K562 (cell line): ENCODE measurements around the gene POLN. TPM values are rescaled to one million over a fixed set of nuclear protein-coding genes. Genes with fewer than 3 reads are reported as not detected.

Source experiments
- ATAC-seq: fragments of 200-7000 bp; cut with Tn5 transposase; 3 replicates; pipeline ENCODE4 v1.9.1; 2020; ENCODE audit warnings: moderate library complexity
- BruUV-seq: library from RNA; stranded (reverse); fragments of 400-500 nt; replicated peaks from 2 replicates; lab custom pipeline; 2021; lab: Mats Ljungman, UMichigan
- CTCF ChIA-PET: fragments of 300-600 bp; formaldehyde crosslinking; extraction: SDS; loops from one replicate; lab custom pipeline; 2021; ENCODE audit warnings: low intra/inter-chr PET ratio; lab: Yijun Ruan, JAX
- POLR2A ChIA-PET: fragments of 300-600, 350-650 bp; sonication (Branson Sonifier 250); formaldehyde crosslinking; extraction: SDS; loops from one replicate; lab custom pipeline; 2021; ENCODE audit warnings: antibody characterized with exemption, inconsistent platforms; lab: Yijun Ruan, JAX
- DNase-seq, 4 experiments: peaks; one replicate each; pipeline versions ENCODE4 v3.0.0 to v3.0.0-alpha.2; 2011 to 2018; ENCODE audit warnings: low spot score in 3 of 4, mixed read lengths in 3 of 4; ENCODE audit errors: extremely low read depth in 1 of 4
- FAIRE-seq: peaks from 2 replicates; lab custom pipeline; 2011; peaks lifted over from hg19 to GRCh38; lab: Jason Lieb, UNC
- H2AFZ ChIP-seq: 2 replicates; pipeline ENCODE4 v1.6.0; 2011; ENCODE audit warnings: low read depth, low read length, control low read depth, inconsistent platforms
- H3K27ac ChIP-seq: fragments of 200-600 bp; 3 replicates; pipeline ENCODE4 v1.8.0; 2011; ENCODE audit warnings: low read depth, mild to moderate bottlenecking, control low read depth, inconsistent platforms, low read length, moderate library complexity, mixed read lengths; ENCODE audit errors: extremely low read depth
- H3K27me3 ChIP-seq, 2 experiments: fragments of 300-600 bp in 1 of 2; 2 replicates in 1 of 2; 3 replicates in 1 of 2; pipeline versions ENCODE4 v1.6.0 to v1.8.0; 2011; ENCODE audit warnings: inconsistent platforms in 2 of 2, low read length in 2 of 2, mild to moderate bottlenecking in 1 of 2, mixed read lengths in 1 of 2, moderate library complexity in 1 of 2; ENCODE audit not compliant: control insufficient read depth in 2 of 2, insufficient read depth in 2 of 2
- H3K36me3 ChIP-seq: fragments of 300-600 bp; 3 replicates; pipeline ENCODE4 v1.8.0; 2011; ENCODE audit warnings: mild to moderate bottlenecking, low read length, inconsistent platforms; ENCODE audit not compliant: control insufficient read depth, insufficient read depth
- H3K4me1 ChIP-seq, 2 experiments: fragments of 200-600 bp in 1 of 2; replicated peaks in 1 of 2; 2 replicates in 1 of 2; 3 replicates in 1 of 2; pipeline versions ENCODE4 v1.5.1 to v1.8.0; 2011; ENCODE audit warnings: inconsistent platforms in 2 of 2, low read length in 2 of 2, mild to moderate bottlenecking in 1 of 2, mixed read lengths in 1 of 2, moderate library complexity in 1 of 2; ENCODE audit not compliant: control insufficient read depth in 2 of 2, insufficient read depth in 2 of 2
- H3K4me2 ChIP-seq: 2 replicates; pipeline ENCODE4 v1.6.1; 2011; ENCODE audit warnings: low read length, control low read depth, inconsistent platforms, mixed read lengths; ENCODE audit not compliant: insufficient read depth
- H3K4me3 ChIP-seq: fragments of 200-600 bp; sonication (generic), shearing (Covaris generic); 2 replicates; pipeline ENCODE4 v1.5.1; 2016; ENCODE audit warnings: control low read depth, inconsistent platforms
- H3K79me2 ChIP-seq: fragments of 200-600 bp; 3 replicates; pipeline ENCODE4 v1.8.0; 2011; ENCODE audit warnings: low read length, inconsistent platforms; ENCODE audit not compliant: control insufficient read depth, insufficient read depth
- H3K9ac ChIP-seq, 2 experiments: 2 replicates each; pipeline versions ENCODE4 v1.6.0 to v1.6.1; 2011; ENCODE audit warnings: low read depth in 2 of 2, low read length in 2 of 2, control low read depth in 1 of 2, inconsistent platforms in 1 of 2, mild to moderate bottlenecking in 1 of 2, mixed read lengths in 1 of 2; ENCODE audit not compliant: insufficient read depth in 1 of 2
- H3K9me1 ChIP-seq: one replicate; pipeline ENCODE4 v1.6.0; 2011; ENCODE audit warnings: inconsistent platforms, mild to moderate bottlenecking, low read length, moderate library complexity; ENCODE audit not compliant: control insufficient read depth, insufficient read depth
- H3K9me3 ChIP-seq: replicated peaks from 2 replicates; pipeline ENCODE4 v1.5.1; 2011; ENCODE audit warnings: low read depth, low read length, inconsistent platforms; ENCODE audit not compliant: control insufficient read depth, insufficient read depth
- H4K20me1 ChIP-seq: replicated peaks from 2 replicates; pipeline ENCODE4 v1.6.1; 2011; ENCODE audit warnings: low read length, inconsistent platforms, mixed read lengths; ENCODE audit not compliant: control insufficient read depth, insufficient read depth
- EHMT2 ChIP-seq: fragments of 450-650 bp; IDR thresholded peaks from 2 replicates; pipeline ENCODE4 v1.6.1; 2018; ENCODE audit warnings: antibody characterized with exemption
- ESRRA ChIP-seq: fragments of 450-650 bp; IDR thresholded peaks from 2 replicates; pipeline ENCODE4 v1.6.1; 2014; ENCODE audit warnings: low read depth, mild to moderate bottlenecking, moderate library complexity, borderline replicate concordance
- L3MBTL2 ChIP-seq: fragments of 450-650 bp; IDR thresholded peaks from 2 replicates; pipeline ENCODE4 v1.6.1; 2016; ENCODE audit warnings: mild to moderate bottlenecking, moderate library complexity
- ZBTB7A ChIP-seq: IDR thresholded peaks from 2 replicates; pipeline ENCODE4 v1.6.1; 2011; ENCODE audit warnings: low read depth, mild to moderate bottlenecking, low read length, moderate library complexity, borderline replicate concordance; ENCODE audit not compliant: control insufficient read depth
- WGBS: fragments of 100-300 bp; shearing (Covaris generic); methylation state at CpG from one replicate; pipeline ENCODE4 v1.1.6; 2016; ENCODE audit warnings: low coverage, mixed read lengths; ENCODE audit not compliant: insufficient coverage; ENCODE audit errors: missing lambda C conversion rate; 5-methylcytosine and 5-hydroxymethylcytosine counted together
- in situ Hi-C: fragments of 300-500 bp; cut with MboI; formaldehyde crosslinking; loops from 4 replicates; pipeline ENCODE4 v1.15.0; 2018; ENCODE audit warnings: inconsistent platforms, mixed read lengths
- intact Hi-C: fragments of 100-400 bp; cut with micrococcal nuclease; formaldehyde crosslinking; loops from 2 replicates; pipeline ENCODE4 v1.14.2; 2022
- polyA plus RNA-seq, 8 experiments: library from polyadenylated mRNA; depleted of rRNA in 4 of 8; stranded (reverse) in 5 of 8; unstranded in 3 of 8; fragments of >200 nt; fragmentation: Nextera tagmentation in 2 of 8; fragmentation: Illumina TruSeq in 1 of 8; extraction: Ambion mirVana in 2 of 8; extraction: Trizol in 1 of 8; gene quantifications; 2 replicates each; pipeline versions ENCODE4 v1.2.1 to v1.2.3, GENCODE V29; 2011 to 2014; ENCODE audit warnings: inconsistent platforms in 1 of 8, missing spikeins in 1 of 8
- total RNA-seq, 7 experiments: library from RNA; depleted of rRNA in 6 of 7; stranded (reverse); fragments of >200 nt in 6 of 7; fragmentation: Illumina TruSeq in 2 of 7; extraction: Trizol in 2 of 7; gene quantifications; 2 replicates each; pipeline versions ENCODE4 v1.2.1 to v1.2.3, GENCODE V29; 2011 to 2021; ENCODE audit warnings: low replicate concordance in 1 of 7
- TF ChIP-seq, protein P1 (sequence below): fragments of 450-650 bp; conservative IDR thresholded peaks from 2 replicates; pipeline ENCODE4 v1.6.1; 2016; ENCODE audit warnings: missing genetic modification characterization, low read depth, mild to moderate bottlenecking, control low read depth, missing compliant biosample characterization
- TF ChIP-seq, protein P2 (sequence below), 2 experiments: fragments of 450-650 bp; conservative IDR thresholded peaks; 2 replicates each; pipeline ENCODE4 v1.6.1; 2017; ENCODE audit warnings: mild to moderate bottlenecking in 2 of 2, moderate library complexity in 2 of 2
- TF ChIP-seq, protein P3 (sequence below): sonication (generic); formaldehyde crosslinking; IDR thresholded peaks from 2 replicates; pipeline ENCODE4 v1.8.0; 2022; ENCODE audit warnings: missing genetic modification reagents, mild to moderate bottlenecking, moderate library complexity, borderline replicate concordance

Gene POLN
- total and polyA plus RNA-seq, 9 of the 15 experiments (the other 6 are each of a cell fraction or from before 2014, with no cell fraction given): 0.08 to 0.91 (median 0.32) TPM

DNA sequence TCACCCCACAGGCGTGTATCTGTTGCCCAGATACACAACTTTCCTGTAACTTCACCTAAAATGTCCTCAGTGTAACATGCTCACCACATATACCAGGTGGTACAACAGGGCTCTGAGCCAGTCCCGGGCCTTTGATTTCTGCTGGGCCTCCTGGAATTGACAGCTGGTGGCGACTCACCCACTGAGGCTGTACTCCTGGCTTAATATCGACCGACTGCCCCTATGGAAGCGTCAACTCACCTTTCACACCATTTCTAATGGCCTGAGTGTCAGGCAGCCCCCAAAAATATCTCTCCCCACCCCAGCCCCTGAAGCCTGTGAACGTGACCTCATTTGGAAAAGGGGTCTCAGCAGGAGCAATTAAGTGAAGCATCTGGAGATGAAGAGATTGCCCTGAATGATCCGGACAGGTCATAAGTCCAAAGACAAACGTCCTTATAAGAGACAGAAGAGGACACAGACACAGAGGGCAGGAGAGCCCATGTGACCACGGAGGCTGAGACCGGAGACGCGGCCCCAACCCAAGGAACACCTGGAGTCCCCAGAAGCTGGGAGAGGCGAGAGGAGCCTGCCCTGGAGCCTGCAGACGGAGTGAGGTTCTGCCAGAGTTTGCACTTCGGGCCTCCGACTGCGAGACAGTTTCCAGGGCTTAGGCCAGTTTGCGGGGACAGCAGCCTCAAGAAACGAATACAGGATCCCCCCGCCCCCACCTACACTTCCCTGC is 32.6 kb upstream of the POLN start:
- DNase-seq (no peak), FAIRE-seq (no peak), ATAC-seq (no peak)
- Histone ChIP-seq H3K9me1 (no peaks in the 10 kb centered on the region), H4K20me1 (no peaks in the 10 kb centered on the region), H3K36me3 (peaks cover 12% of the 10 kb centered on the region; the same call in 1 of the 3 replicates), H3K9me3 (no peaks in the 10 kb centered on the region), H3K4me3 (no peak overlapping the region), H3K4me2 (peak overlapping the region; percentile 58; the same call in 1 of the 2 replicates), H3K9ac (peak overlapping the region in 1 of 2 experiments; percentile 74; a peak in 1 of 4 replicates), H3K27ac (no peak overlapping the region), H3K27me3 (no peaks in the 10 kb centered on the region), H3K79me2 (no peaks in the 10 kb centered on the region), H2AFZ (no peak overlapping the region), H3K4me1 (peaks cover 5 to 62% of the 10 kb centered on the region in 2 experiments; a peak in 4 of 5 replicates)
- POLR2A ChIA-PET: interaction anchor here (0.6 kb wide), 2 partner anchors 12 to 1077 kb away, joined by 3 to 4 read pairs; partner anchors contain the start of gene MXD4
- no TSS peak for BruUV-seq
- WGBS: 63% methylated on average over 19 of the region's 21 CpGs
- CTCF ChIA-PET: no interaction called here
- in situ Hi-C loops (no loop called here), intact Hi-C loops (no loop called here)
- TF ChIP-seq, protein P1, sequence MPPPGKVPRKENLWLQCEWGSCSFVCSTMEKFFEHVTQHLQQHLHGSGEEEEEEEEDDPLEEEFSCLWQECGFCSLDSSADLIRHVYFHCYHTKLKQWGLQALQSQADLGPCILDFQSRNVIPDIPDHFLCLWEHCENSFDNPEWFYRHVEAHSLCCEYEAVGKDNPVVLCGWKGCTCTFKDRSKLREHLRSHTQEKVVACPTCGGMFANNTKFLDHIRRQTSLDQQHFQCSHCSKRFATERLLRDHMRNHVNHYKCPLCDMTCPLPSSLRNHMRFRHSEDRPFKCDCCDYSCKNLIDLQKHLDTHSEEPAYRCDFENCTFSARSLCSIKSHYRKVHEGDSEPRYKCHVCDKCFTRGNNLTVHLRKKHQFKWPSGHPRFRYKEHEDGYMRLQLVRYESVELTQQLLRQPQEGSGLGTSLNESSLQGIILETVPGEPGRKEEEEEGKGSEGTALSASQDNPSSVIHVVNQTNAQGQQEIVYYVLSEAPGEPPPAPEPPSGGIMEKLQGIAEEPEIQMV: no peak
- TF ChIP-seq, protein P2, sequence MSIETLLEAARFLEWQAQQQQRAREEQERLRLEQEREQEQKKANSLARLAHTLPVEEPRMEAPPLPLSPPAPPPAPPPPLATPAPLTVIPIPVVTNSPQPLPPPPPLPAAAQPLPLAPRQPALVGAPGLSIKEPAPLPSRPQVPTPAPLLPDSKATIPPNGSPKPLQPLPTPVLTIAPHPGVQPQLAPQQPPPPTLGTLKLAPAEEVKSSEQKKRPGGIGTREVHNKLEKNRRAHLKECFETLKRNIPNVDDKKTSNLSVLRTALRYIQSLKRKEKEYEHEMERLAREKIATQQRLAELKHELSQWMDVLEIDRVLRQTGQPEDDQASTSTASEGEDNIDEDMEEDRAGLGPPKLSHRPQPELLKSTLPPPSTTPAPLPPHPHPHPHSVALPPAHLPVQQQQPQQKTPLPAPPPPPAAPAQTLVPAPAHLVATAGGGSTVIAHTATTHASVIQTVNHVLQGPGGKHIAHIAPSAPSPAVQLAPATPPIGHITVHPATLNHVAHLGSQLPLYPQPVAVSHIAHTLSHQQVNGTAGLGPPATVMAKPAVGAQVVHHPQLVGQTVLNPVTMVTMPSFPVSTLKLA (conservative IDR thresholded peaks at IDR 0.05): peak in 1 of 2 experiments; percentile 2; a peak in 1 of 4 replicates
- TF ChIP-seq, protein P3, sequence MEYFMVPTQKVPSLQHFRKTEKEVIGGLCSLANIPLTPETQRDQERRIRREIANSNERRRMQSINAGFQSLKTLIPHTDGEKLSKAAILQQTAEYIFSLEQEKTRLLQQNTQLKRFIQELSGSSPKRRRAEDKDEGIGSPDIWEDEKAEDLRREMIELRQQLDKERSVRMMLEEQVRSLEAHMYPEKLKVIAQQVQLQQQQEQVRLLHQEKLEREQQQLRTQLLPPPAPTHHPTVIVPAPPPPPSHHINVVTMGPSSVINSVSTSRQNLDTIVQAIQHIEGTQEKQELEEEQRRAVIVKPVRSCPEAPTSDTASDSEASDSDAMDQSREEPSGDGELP: peak; percentile 11; the same call in 1 of the 2 replicates
- no peak for TF ChIP-seq EHMT2
- 0 out of 2 replicates have a peak, but pooled peaks have one; percentile 2 for TF ChIP-seq ESRRA
- TF ChIP-seq ZBTB7A: no peak
- TF ChIP-seq L3MBTL2: 0 out of 2 replicates have a peak, but pooled peaks have one; percentile 2
